T-helper 2 cell treated with Interferon-gamma antibody and Interleukin-4, amounts not matched to agents 100 ng/mL and 5 ng/mL, for 36 hours (primary cell): ENCODE results near the gene MPHOSPH10. TPM values are rescaled to one million over a fixed set of nuclear protein-coding genes. Genes with fewer than 3 reads are reported as not detected.
"Not testable (repeated sequence)": the region's sequence is repeated elsewhere in the genome, so short reads cannot be mapped to it uniquely, and the experiment has no call there.

Source experiments
- intact Hi-C: fragments of 100-400 bp; cut with micrococcal nuclease; formaldehyde crosslinking; loops from one replicate; pipeline ENCODE4 v1.15.1; 2023
- total RNA-seq: library from RNA; stranded (reverse); gene quantifications from 2 replicates; pipeline ENCODE4 v1.2.3, GENCODE V29; 2022

The MPHOSPH10 gene
- total RNA-seq, result 39.6 and 43.1 TPM in 2 replicates

GRCh38 chr2:71130152-71130904 is at the start of gene MPHOSPH10, which contains the start of gene MCEE:
TSS of gene MPHOSPH10 (plus strand) at chr2:71130634. CDS start at chr2:71130666, 32 bp downstream.
TSS of gene MCEE (minus strand) at chr2:71130229. CDS start at chr2:71130219, 10 bp downstream.
- intact Hi-C loops, result loop anchor here (1.0 to 5.0 kb wide), 5 partner anchors 62 to 202 kb away; partner anchors contain the start of genes NAGK, PAIP2B and TEX261

- intact Hi-C loops, result no loop called here
Measured at GRCh38 chr2:71082402-71083252, 47.8 kb upstream of the MPHOSPH10 start.

GRCh38 chr2:71083297-71083696 is 47.1 kb upstream of the MPHOSPH10 start:
- intact Hi-C loops, result not testable (repeated sequence)

- intact Hi-C loops, result not testable (repeated sequence)
Measured at GRCh38 chr2:71083752-71084312, 46.6 kb upstream of the MPHOSPH10 start.

- intact Hi-C loops, result not testable (repeated sequence)
Measured at GRCh38 chr2:71085325-71086003, 45.0 kb upstream of the MPHOSPH10 start.

- intact Hi-C loops, result not testable (repeated sequence)
Measured at GRCh38 chr2:71089475-71089874, 41.0 kb upstream of the MPHOSPH10 start.

GRCh38 chr2:71091808-71092207 is 38.6 kb upstream of the MPHOSPH10 start:
- intact Hi-C loops, result not testable (repeated sequence)

- intact Hi-C loops, result not testable (repeated sequence)
Measured at GRCh38 chr2:71092491-71093260, 37.8 kb upstream of the MPHOSPH10 start.

GRCh38 chr2:71100195-71100964 is 30.1 kb upstream of the MPHOSPH10 start:
- intact Hi-C loops, result no loop called here

- intact Hi-C loops, result no loop called here
Measured at GRCh38 chr2:71101656-71102055, 28.8 kb upstream of the MPHOSPH10 start.

GRCh38 chr2:71102981-71103681 is 27.3 kb upstream of the MPHOSPH10 start:
- intact Hi-C loops, result no loop called here

GRCh38 chr2:71103809-71104208 is 26.6 kb upstream of the MPHOSPH10 start:
- intact Hi-C loops, result no loop called here

- intact Hi-C loops, result not testable (repeated sequence)
Measured at GRCh38 chr2:71106463-71106862, 24.0 kb upstream of the MPHOSPH10 start.

GRCh38 chr2:71108091-71108490 is 22.3 kb upstream of the MPHOSPH10 start:
- intact Hi-C loops, result no loop called here

GRCh38 chr2:71113843-71114242 is 16.6 kb upstream of the MPHOSPH10 start:
- intact Hi-C loops, result no loop called here

GRCh38 chr2:71117063-71117462 is 13.4 kb upstream of the MPHOSPH10 start:
- intact Hi-C loops, result no loop called here

GRCh38 chr2:71120195-71120594 is 10.2 kb upstream of the MPHOSPH10 start:
- intact Hi-C loops, result no loop called here

GRCh38 chr2:71121479-71121878 is 9.0 kb upstream of the MPHOSPH10 start:
- intact Hi-C loops, result no loop called here
